HG02759 (cell line): ENCODE data around the gene HEBP1.
"Not testable (repeated sequence)": the region's sequence is repeated elsewhere in the genome, so short reads cannot be mapped to it uniquely, and the experiment has no call there.

Experiments used
- ATAC-seq: cut with Tn5 transposase; IDR thresholded peaks from one replicate; pipeline ENCODE4 v1.9.1; 2021; ENCODE audit warnings: mild to moderate bottlenecking, moderate library complexity; ENCODE audit not compliant: unreplicated experiment

Gene HEBP1, protein sequence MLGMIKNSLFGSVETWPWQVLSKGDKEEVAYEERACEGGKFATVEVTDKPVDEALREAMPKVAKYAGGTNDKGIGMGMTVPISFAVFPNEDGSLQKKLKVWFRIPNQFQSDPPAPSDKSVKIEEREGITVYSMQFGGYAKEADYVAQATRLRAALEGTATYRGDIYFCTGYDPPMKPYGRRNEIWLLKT

GRCh38 chr12:12999959-13000615, at the start of gene HEBP1:
HEBP1 (minus strand) TSS chr12:13000265; CDS start chr12:13000114, 151 bp downstream.
- peak; percentile 84 for ATAC-seq

GRCh38 chr12:13049816-13050215, 49.8 kb upstream of the HEBP1 start:
- ATAC-seq: no peak

DNA sequence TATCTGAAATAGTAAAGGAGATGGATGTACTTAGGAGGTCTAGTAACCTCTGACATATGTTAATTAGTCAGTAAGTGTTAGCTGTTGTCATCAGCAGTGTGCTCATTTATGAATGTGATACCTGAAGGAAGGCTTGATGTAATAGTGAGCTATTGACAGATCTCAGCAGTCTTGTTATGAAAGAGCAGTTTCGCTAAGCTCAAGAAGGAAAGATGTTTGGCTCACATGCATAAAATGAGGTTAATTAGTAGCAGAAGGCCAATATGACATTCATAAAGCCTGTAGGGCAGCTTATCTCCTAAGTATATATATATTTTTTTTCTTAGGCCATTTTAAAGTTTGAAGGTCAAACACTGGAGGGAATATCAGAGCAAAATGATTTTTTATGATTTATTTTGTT, 46.9 kb upstream of the HEBP1 start:
- peak; percentile 42 for ATAC-seq

GRCh38 chr12:13045816-13046215, 45.8 kb upstream of the HEBP1 start:
- no peak for ATAC-seq

GRCh38 chr12:13044906-13045299, 44.8 kb upstream of the HEBP1 start:
- ATAC-seq: no peak

DNA sequence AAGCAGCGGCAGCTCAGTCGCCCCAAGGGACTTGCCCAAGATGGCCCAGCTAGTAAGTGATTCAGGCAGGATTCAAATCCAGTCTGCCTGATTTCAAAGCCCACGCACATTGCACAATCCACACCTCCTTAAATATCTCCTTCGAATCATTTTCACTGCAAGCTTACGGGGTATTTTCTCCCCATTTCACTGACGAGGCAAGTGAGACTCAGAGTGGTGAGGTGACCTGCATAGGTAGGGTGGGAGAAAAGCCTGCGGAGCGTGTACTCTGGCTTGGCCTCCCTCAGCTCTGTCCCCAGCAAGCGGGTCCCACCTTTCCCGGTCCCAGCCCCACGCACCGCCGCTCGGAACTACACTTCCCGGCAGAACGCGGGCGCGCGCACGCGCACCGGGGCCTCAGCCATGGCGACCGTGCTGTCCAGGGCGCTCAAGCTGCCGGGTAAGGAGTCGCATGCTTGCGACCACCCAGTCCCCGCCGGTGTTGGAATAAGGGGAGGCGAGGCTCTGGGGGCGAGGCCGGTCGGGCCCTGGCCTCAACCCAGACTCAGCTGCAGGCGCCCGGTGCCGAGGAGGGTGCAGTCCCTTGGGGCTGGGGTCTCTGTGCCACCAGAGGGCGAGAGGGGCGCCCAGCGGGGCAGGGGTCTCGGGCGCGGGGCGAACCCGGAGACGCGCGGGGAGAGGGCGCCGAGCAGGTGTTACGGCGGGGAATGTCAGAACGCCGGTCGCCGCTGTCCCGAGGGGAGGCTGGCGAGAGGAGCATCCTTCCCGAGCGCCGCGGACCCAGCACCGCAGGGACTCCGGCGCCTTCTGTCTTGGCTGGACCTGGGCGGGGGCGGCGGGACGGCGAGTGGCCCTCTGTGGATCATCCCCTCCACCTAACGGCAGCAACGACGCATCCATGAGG, 44.2 kb upstream of the HEBP1 start, which contains the start of gene FAM234B:
Gene FAM234B, plus strand, starts transcription at position 380 of the 904 bp plus-strand sequence. Its CDS starts 23 bp downstream, at position 403.
- ATAC-seq: peak; percentile 92

GRCh38 chr12:13042666-13043230, 42.7 kb upstream of the HEBP1 start:
- no peak for ATAC-seq

DNA sequence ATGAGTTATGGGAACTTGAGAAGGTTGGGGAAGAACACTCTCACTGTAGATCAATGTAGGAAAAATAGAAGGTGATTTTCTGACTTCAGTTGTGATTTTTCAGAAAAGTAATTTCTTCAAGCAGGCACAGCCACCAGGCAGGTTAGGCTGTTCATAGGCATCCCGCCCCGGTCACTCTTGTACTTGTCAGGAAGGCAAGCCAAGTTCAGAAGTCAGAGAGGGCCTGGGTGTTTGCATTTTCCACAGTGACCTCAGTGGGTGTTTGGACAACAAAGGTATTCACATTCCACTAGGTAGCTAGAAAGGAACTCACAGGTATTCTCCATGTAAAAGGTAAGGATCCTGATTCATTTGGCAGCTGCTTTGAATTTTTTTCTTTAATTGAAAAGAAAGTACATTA, 41.2 kb upstream of the HEBP1 start:
- ATAC-seq: no peak

GRCh38 chr12:13039328-13039956, 39.4 kb upstream of the HEBP1 start:
- ATAC-seq: no peak

GRCh38 chr12:13038491-13039161, 38.6 kb upstream of the HEBP1 start:
- ATAC-seq: no peak

DNA sequence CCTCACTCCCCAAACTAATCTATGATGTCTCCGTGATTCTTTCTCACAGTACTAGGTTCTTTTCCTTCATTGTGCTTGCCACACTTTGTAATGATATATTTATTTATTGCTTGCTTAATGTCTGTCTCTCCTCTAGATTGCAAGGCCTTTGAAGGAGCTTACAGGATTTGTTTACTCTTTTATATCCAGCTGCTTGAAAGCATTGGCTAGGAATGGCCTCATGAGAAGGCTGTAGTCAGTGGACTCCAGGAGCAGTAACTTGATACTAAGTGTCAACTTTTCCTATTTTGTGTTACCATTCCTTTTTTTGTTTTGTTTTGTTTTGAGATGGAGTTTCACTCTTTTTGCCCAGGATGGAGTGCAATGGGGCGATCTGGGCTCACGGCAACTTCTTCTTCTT, 36.8 kb upstream of the HEBP1 start:
- ATAC-seq: no peak

GRCh38 chr12:13035335-13035734, 35.3 kb upstream of the HEBP1 start:
- not testable (repeated sequence) for ATAC-seq

- no peak for ATAC-seq
Observed at GRCh38 chr12:13033476-13033875, 33.4 kb upstream of the HEBP1 start.

- no peak for ATAC-seq
Observed at GRCh38 chr12:13032164-13032563, 32.1 kb upstream of the HEBP1 start.

- no peak for ATAC-seq
Observed at GRCh38 chr12:13030541-13031291, 30.7 kb upstream of the HEBP1 start.

DNA sequence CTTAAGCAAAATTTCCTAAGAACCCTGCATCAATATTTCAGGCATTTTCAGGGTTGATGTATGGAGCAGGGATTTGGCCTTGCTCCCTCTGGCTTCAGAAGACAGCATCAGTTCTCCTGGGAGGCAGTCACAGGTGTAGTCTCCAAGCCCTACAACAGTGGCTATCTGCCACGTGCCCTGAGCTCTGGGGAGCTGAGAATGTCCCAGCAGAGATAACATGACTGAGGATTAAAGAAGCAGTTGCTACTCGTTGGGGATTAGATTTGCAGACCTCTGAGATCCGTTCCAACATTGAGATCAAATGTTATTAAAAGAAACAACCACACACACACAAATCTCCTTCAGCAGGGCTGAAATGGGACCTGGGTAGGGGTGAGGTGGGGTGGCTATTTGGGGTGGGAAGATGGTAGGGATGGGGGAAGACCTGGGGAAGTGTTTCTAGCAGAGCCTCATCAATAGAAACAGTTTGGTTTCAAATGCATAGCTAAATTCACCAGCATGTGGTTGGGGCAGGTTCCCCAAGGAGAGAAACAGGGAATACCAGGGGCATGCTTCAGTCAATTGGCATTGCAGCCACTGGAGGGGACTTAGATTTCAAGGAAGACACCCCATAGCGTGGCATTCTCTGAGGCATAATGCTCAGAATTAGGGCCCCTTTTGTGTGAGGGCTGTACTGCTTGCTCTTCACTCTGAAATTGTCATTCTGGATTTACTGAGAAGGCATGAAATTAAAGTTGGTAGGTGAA, 28.9 kb upstream of the HEBP1 start:
- no peak for ATAC-seq

DNA sequence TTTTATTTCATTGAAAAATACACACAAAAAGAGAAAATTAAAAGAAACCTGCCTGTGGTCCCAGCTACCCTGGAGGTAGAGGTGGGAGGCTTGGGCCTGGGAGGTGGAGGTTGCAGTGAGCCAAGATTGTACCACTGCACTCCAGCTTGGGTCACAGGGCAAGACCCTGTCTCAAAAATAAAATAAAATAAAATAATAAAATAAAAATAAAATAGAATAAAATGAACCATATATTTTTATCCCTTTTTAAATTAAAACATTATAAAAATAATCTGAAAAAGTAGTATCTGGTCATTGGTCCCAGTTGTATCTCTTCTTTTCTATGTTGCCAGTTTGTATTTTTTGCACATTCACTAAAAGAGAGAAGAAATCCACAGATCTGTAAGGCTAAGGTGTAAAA, 27.4 kb upstream of the HEBP1 start:
- no peak for ATAC-seq

DNA sequence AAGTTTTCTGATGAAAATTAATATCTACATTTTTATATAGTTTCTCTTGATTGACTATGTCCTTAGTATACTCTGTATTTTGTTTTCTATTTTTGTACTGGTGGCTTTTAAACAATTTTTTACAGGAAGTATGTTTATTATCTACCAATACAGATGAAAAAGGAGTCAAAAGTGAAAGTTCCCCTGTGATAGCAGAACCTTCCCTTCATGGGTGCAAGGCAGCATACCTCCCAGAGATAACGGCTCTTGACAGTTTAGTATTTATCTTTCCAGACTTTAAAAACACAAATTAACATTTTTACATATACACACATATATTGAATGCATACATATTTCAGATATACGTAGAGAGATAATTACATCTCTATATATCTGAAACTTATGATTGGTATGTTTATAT, 27.0 kb upstream of the HEBP1 start:
- ATAC-seq: no peak

DNA sequence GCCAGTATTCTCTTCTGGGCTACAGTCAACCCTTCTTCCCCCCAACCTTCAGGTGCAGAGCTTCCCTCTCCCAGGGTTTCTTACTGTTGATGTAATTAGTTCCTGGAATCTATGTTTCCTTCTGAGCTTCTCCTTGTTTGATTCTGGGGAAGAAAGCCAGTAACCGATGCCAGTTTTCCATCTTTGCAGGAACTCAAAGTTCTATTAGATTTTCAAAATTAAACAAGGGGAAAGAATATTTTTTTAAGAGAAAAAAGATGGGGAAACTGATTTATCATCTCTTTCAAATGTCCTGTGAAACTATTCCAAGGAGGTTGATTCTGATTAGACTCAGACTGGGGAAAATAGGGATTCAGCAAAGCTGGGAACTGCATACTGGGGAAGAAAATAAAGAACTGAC, 26.2 kb upstream of the HEBP1 start:
- no peak for ATAC-seq
